Kidney epithelial cell (primary cell): ENCODE measurements around the gene RNF220. TPM values are rescaled to one million over a fixed set of nuclear protein-coding genes. Genes with fewer than 3 reads are reported as not detected.

Experiments used
- DNase-seq: peaks from one replicate; pipeline ENCODE4 v3.0.0-alpha.2; 2010; ENCODE audit warnings: low read depth
- H3K27me3 ChIP-seq: 2 replicates; pipeline ENCODE4 v1.6.0; 2011; ENCODE audit warnings: low read length; ENCODE audit not compliant: control insufficient read depth, insufficient read depth
- H3K36me3 ChIP-seq: 2 replicates; pipeline ENCODE4 v1.5.1; 2011; ENCODE audit warnings: low read length; ENCODE audit not compliant: control insufficient read depth, insufficient read depth
- H3K4me3 ChIP-seq: 2 replicates; pipeline ENCODE4 v1.5.1; 2011; ENCODE audit warnings: low read depth, mild to moderate bottlenecking, control low read depth, low read length
- total RNA-seq: library from RNA; depleted of rRNA; stranded (reverse); fragments of >200 nt; gene quantifications from 2 replicates; pipeline ENCODE4 v1.2.3, GENCODE V29; 2015
- TF ChIP-seq, protein P1 (sequence below): IDR thresholded peaks from 2 replicates; pipeline ENCODE4 v1.5.1; 2011; ENCODE audit warnings: mild to moderate bottlenecking, moderate library complexity, low read length, control low read depth, inconsistent platforms; ENCODE audit not compliant: insufficient read depth, poor library complexity, severe bottlenecking

Gene RNF220
- total RNA-seq, 1 donor from 2014 or later, result 127 TPM

DNA sequence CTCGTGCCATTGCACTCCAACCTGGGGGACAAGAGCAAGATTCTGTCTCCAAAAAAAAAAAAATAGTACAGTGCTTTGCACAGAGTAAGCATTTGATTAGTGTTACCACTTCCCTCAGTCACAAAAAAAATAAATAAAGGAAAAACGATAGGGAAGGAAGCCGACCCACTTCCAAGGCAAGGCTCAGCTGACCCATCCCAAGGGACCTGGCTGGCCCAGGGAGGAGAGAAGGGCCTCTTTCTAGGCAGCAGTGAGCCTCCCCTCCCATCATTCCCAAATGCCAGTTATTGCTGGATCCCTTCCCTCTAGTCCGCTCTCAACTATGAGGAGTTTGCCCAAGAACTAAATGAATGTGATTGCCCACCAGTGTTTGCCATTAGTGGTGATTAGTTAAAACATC is 191.5 kb downstream of the RNF220 start:
- DNase-seq, result no peak
- TF ChIP-seq, protein P1, sequence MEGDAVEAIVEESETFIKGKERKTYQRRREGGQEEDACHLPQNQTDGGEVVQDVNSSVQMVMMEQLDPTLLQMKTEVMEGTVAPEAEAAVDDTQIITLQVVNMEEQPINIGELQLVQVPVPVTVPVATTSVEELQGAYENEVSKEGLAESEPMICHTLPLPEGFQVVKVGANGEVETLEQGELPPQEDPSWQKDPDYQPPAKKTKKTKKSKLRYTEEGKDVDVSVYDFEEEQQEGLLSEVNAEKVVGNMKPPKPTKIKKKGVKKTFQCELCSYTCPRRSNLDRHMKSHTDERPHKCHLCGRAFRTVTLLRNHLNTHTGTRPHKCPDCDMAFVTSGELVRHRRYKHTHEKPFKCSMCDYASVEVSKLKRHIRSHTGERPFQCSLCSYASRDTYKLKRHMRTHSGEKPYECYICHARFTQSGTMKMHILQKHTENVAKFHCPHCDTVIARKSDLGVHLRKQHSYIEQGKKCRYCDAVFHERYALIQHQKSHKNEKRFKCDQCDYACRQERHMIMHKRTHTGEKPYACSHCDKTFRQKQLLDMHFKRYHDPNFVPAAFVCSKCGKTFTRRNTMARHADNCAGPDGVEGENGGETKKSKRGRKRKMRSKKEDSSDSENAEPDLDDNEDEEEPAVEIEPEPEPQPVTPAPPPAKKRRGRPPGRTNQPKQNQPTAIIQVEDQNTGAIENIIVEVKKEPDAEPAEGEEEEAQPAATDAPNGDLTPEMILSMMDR, result no peak
- peaks cover 13% of the 10 kb centered on the region for H3K27me3 ChIP-seq
- no peaks in the 10 kb centered on the region for H3K36me3 ChIP-seq
- H3K4me3 ChIP-seq, result no peak overlapping the region

DNA sequence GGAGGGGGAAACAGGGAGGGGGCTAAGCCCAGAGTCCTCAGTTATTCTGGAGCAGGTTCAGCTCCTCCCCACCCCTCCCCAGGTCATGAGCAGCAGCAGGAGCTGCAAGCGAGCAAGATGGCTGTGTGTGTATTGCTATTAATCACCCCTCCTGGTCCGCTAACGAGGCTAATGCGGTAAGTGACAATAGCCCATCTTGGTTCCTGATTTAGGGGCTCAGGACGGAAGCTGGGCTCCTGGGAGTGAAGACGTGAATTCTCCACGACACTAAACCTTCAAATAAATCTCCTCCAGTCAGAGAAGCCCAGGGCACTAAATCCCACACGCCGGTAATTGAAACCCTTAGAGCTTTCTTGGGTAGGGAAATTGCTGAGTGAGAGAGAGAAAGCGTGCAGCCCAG is 193.1 kb downstream of the RNF220 start:
- TF ChIP-seq, protein P1, result no peak
- no peak for DNase-seq
- no peaks in the 10 kb centered on the region for H3K36me3 ChIP-seq
- H3K27me3 ChIP-seq, result peaks cover 28% of the 10 kb centered on the region
- H3K4me3 ChIP-seq, result no peak overlapping the region

DNA sequence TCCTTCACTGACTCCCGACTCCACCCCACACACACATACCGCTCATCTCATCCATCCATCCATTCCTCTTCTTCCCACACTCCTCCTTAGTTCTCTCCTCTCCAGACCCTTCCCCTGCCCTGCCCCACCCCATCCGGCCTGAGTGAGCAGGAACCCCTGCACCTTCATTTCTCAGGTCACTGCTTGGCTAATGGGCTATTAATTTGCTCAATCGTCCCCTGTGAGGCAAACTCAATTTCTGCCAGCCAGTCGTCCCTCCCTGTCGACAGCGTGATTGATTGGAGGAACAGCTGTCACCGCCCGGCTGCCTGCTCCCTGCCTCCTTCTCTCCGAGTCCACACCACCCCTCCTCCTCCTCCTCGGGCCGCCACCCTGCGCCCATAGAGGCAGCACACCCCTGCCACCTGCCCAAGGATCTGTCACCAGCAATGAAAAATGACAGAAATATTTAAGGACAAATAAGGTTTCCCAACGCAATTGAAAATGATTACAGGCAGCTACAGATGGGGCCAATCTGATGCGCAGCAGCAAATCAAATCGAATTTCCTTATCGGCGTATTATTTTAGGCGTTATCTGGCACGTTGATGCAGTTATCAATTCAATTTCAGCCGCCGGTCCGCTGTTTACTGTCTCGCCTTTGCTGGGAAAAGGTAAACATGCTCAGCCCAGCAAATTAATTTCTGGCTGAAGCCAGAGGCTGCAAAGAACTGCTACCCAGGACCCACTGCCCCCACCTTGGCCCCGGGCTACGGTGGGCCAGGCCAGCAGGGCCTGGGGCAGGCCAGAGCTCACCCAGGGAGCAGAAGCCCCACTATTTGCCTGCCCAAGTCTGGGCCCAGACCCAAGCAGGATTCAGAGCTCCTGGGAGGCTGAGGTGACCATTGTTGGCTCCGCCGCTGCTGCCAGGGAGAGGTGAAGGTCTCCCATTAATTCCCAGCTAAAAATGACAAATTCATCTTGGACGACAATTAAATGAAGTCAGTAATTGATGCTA is 197.9 kb downstream of the RNF220 start:
- no peak for DNase-seq
- TF ChIP-seq, protein P1, result no peak
- Histone ChIP-seq H3K27me3 (peaks cover 34% of the 10 kb centered on the region), H3K4me3 (no peak overlapping the region), H3K36me3 (no peaks in the 10 kb centered on the region)

DNA sequence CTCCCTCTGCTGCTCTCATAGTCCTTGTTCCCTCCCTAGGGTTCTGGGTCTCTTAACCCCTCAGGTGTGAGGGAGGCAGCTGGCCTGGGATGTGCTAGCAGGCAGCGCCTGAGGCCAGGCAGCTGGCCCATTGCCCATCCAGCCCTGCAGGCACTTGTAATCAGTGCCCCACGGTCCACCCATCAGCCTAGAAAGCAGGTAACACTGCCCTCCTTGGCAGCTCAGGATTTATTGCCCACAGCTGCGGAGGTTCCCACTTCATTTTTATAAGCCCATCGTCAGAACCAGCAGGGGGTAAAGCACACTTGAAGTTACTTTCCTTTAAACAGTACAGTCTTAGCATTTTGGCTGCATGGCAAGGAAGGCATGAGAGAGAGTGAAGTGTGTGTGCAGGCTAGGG is 198.7 kb downstream of the RNF220 start:
- H3K4me3 ChIP-seq, result no peak overlapping the region
- H3K36me3 ChIP-seq, result no peaks in the 10 kb centered on the region
- TF ChIP-seq, protein P1, result no peak
- H3K27me3 ChIP-seq, result peaks cover 26% of the 10 kb centered on the region
- no peak for DNase-seq

DNA sequence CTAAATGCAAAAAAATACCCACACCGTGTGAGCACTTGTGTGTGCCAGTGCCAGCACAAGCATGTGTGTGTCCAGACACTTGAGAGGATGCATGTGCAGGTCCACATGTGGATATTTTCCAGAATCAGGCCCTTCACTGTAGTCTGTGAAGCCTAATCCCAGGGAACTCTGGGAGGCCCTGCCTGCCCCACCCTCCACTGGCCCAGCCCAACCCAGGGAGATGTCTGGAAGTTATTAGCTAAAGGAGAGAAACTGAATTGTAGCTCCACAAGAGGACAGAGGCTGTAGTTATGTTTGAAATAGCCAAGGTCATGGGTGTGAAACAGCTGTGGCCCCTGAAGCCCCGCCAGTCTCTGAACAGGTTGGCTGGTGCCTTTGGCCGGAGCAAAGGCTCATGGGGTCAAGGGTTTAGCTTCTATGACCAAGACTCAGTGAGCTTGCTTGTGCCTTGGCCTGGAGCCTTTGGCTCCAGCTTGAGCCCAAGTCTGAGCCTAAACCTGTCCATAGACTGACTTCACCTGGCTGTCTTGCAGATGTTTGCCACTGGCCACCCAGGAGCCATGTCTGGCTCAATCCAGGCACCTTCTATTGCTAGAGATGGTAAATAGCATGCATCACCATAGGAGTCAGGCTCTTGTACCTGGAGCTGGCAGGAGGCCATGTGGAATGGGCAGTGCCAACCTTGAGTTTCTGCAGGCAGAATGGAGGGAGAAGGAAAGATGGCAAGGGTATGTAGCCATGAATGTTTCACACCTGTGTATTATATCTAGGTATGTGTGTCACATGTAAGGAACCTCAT is 199.3 kb downstream of the RNF220 start:
- no peak overlapping the region for H3K4me3 ChIP-seq
- H3K27me3 ChIP-seq, result peaks cover 25% of the 10 kb centered on the region
- H3K36me3 ChIP-seq, result no peaks in the 10 kb centered on the region

More for the DNA sequence above, 199.3 kb downstream of the RNF220 start:
- TF ChIP-seq, protein P1, result no peak
- DNase-seq, result no peak
